Upper lobe of left lung (tissue), 6 donors: ENCODE results near the gene KIAA1549. TPM values are rescaled to one million over a fixed set of nuclear protein-coding genes. Genes with fewer than 3 reads are reported as not detected.
A peak's percentile ranks its signal among the peaks of the same experiment; 100 is the strongest.

ENCODE experiments used
- ATAC-seq, 2 donors: fragments of 200-7000 bp; cut with Tn5 transposase; one replicate each; pipeline ENCODE4 v1.9.1; 2022; ENCODE audit warnings: mild to moderate bottlenecking in 2 of 2, moderate library complexity in 2 of 2; ENCODE audit not compliant: low FRiP score in 2 of 2
- DNase-seq, 2 donors: peaks; one replicate each; pipeline ENCODE4 v3.0.0-alpha.2; 2019 to 2020
- H3K27ac ChIP-seq, 4 donors: fragments of 200-600 bp; sonication (generic); one replicate each; pipeline ENCODE4 v1.5.1; 2016 to 2019
- H3K27me3 ChIP-seq, 4 donors: fragments of 200-600 bp; sonication (generic); one replicate each; pipeline ENCODE4 v1.5.1; 2017 to 2019
- H3K36me3 ChIP-seq, 4 donors: fragments of 200-600 bp; sonication (generic); one replicate each; pipeline ENCODE4 v1.5.1; 2016 to 2019
- H3K4me1 ChIP-seq, 4 donors: fragments of 200-600 bp; sonication (generic); one replicate each; pipeline ENCODE4 v1.5.1; 2018 to 2019
- H3K4me3 ChIP-seq, 4 donors: fragments of 200-600 bp; sonication (generic); one replicate each; pipeline ENCODE4 v1.5.1; 2017 to 2019; ENCODE audit warnings: mild to moderate bottlenecking in 2 of 4, moderate library complexity in 1 of 4
- H3K9me3 ChIP-seq, 4 donors: fragments of 200-600 bp; sonication (generic); one replicate each; pipeline ENCODE4 v1.5.1; 2018 to 2019
- EP300 ChIP-seq, 4 donors: sonication (generic); formaldehyde crosslinking; IDR thresholded peaks; one replicate each; pipeline ENCODE4 v1.5.1; 2017; ENCODE audit warnings: antibody characterized with exemption in 4 of 4, control low read depth in 2 of 4
- POLR2A ChIP-seq, 4 donors: fragments of 450-650 bp; IDR thresholded peaks; one replicate each; pipeline ENCODE4 v1.5.1; 2016 to 2017; ENCODE audit warnings: antibody characterized with exemption in 4 of 4, mild to moderate bottlenecking in 2 of 4
- POLR2AphosphoS5 ChIP-seq, 2 donors: sonication (generic); formaldehyde crosslinking; IDR thresholded peaks; one replicate each; pipeline ENCODE4 v1.5.1; 2017; ENCODE audit warnings: antibody characterized with exemption in 2 of 2
- WGBS, 2 donors: methylation state at CpG; one replicate each; pipeline ENCODE4 v1.1.5; 2017 to 2018; 5-methylcytosine and 5-hydroxymethylcytosine counted together
- total RNA-seq, 6 donors: library from RNA; depleted of rRNA in 4 of 6; stranded (reverse); fragments of >200 nt in 4 of 6; gene quantifications; one replicate each; pipeline versions ENCODE4 v1.1.0 to v1.2.1, GENCODE V29; 2016 to 2021
- TF ChIP-seq, protein P1 (sequence below), 6 experiments: fragments of 450-650 bp in 4 of 6; fragments of 200-600 bp in 2 of 6; sonication (generic) in 2 of 6; IDR thresholded peaks; one replicate each; pipeline ENCODE4 v1.5.1; 2016 to 2019; ENCODE audit warnings: antibody characterized with exemption in 6 of 6
- donor health status: DM: no; HTN: no; CAD: no; lungs with moderate emphysema.
- donor health status: DM: no; HTN: yes; CAD: no; lungs with severe emphysema.

The KIAA1549 gene
- total RNA-seq, 6 donors from 2014 or later: 4.1 to 10.2 (median 5.3) TPM

GRCh38 chr7:138962561-138963270 lies 18.5 kb downstream of the KIAA1549 start:
- Histone ChIP-seq H3K9me3 (no peaks in the 10 kb centered on the region), H3K4me1 (peaks cover 20 to 44% (median 36%) of the 10 kb centered on the region in 4 donors), H3K36me3 (no peaks in the 10 kb centered on the region), H3K4me3 (no peak overlapping the region), H3K27me3 (no peaks in the 10 kb centered on the region), H3K27ac (peak overlapping the region in 2 of 4 donors; percentile 45 to 81)
- ATAC-seq: peak in 1 of 2 donors; percentile 44
- TF ChIP-seq POLR2A (IDR thresholded peaks at IDR 0.05) (no peak), POLR2AphosphoS5 (IDR thresholded peaks at IDR 0.05) (no peak), EP300 (IDR thresholded peaks at IDR 0.05) (no peak)
- TF ChIP-seq, protein P1, sequence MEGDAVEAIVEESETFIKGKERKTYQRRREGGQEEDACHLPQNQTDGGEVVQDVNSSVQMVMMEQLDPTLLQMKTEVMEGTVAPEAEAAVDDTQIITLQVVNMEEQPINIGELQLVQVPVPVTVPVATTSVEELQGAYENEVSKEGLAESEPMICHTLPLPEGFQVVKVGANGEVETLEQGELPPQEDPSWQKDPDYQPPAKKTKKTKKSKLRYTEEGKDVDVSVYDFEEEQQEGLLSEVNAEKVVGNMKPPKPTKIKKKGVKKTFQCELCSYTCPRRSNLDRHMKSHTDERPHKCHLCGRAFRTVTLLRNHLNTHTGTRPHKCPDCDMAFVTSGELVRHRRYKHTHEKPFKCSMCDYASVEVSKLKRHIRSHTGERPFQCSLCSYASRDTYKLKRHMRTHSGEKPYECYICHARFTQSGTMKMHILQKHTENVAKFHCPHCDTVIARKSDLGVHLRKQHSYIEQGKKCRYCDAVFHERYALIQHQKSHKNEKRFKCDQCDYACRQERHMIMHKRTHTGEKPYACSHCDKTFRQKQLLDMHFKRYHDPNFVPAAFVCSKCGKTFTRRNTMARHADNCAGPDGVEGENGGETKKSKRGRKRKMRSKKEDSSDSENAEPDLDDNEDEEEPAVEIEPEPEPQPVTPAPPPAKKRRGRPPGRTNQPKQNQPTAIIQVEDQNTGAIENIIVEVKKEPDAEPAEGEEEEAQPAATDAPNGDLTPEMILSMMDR (IDR thresholded peaks at IDR 0.05): no peak
- WGBS, 2 donors: 72 to 79% methylated on average over 9 to 10 of the region's 10 CpGs
- peak in 1 of 2 donors; percentile 51 for DNase-seq

- H3K36me3 ChIP-seq: no peaks in the 10 kb centered on the region
- H3K9me3 ChIP-seq: no peaks in the 10 kb centered on the region
- H3K4me1 ChIP-seq: peaks cover 20 to 45% (median 38%) of the 10 kb centered on the region in 4 donors
- DNase-seq: peak in 1 of 2 donors; percentile 50
- TF ChIP-seq POLR2A (IDR thresholded peaks at IDR 0.05) (peak in 1 of 4 donors; percentile 19), EP300 (IDR thresholded peaks at IDR 0.05) (peak in 1 of 4 donors; percentile 48), POLR2AphosphoS5 (IDR thresholded peaks at IDR 0.05) (peak in 1 of 2 donors; percentile 12)
- TF ChIP-seq, protein P1 (IDR thresholded peaks at IDR 0.05): no peak
- WGBS, 2 donors: 30 to 49% methylated on average over 8 of the region's 8 CpGs
- ATAC-seq: peak in 1 of 2 donors; percentile 46
- H3K4me3 ChIP-seq: no peak overlapping the region
- no peaks in the 10 kb centered on the region for H3K27me3 ChIP-seq
- peak overlapping the region; percentile 42 to 81 (median 68) for H3K27ac ChIP-seq
Measured at GRCh38 chr7:138961159-138961558, 20.0 kb downstream of the KIAA1549 start.

- WGBS, 2 donors: 59 to 66% methylated on average over 6 of the region's 6 CpGs
- H3K27ac ChIP-seq: peak overlapping the region in 2 of 4 donors; percentile 33 to 72
- ATAC-seq: peak; percentile 28 to 31
Measured at GRCh38 chr7:138958391-138958956, 22.7 kb downstream of the KIAA1549 start.

GRCh38 chr7:138957753-138958390 lies 23.3 kb downstream of the KIAA1549 start:
- peak in 1 of 2 donors; percentile 63 for DNase-seq
- H3K36me3 ChIP-seq: no peaks in the 10 kb centered on the region
- H3K4me1 ChIP-seq: peaks cover 20 to 40% (median 31%) of the 10 kb centered on the region in 4 donors
- ATAC-seq: no peak
- no peaks in the 10 kb centered on the region for H3K9me3 ChIP-seq
- TF ChIP-seq POLR2A (IDR thresholded peaks at IDR 0.05) (no peak), EP300 (IDR thresholded peaks at IDR 0.05) (no peak), POLR2AphosphoS5 (IDR thresholded peaks at IDR 0.05) (no peak)
- TF ChIP-seq, protein P1 (IDR thresholded peaks at IDR 0.05): no peak
- H3K4me3 ChIP-seq: no peak overlapping the region
- H3K27me3 ChIP-seq: no peaks in the 10 kb centered on the region
- peak overlapping the region in 2 of 4 donors; percentile 33 to 72 for H3K27ac ChIP-seq
- 90 to 94% methylated on average over 16 of the region's 16 CpGs for WGBS, 2 donors

More at GRCh38 chr7:138958391-138958956, 22.7 kb downstream of the KIAA1549 start:
- Histone ChIP-seq H3K4me3 (no peak overlapping the region), H3K9me3 (no peaks in the 10 kb centered on the region), H3K36me3 (no peaks in the 10 kb centered on the region), H3K27me3 (no peaks in the 10 kb centered on the region), H3K4me1 (peaks cover 20 to 45% (median 34%) of the 10 kb centered on the region in 4 donors)
- no peak for DNase-seq
- TF ChIP-seq EP300 (IDR thresholded peaks at IDR 0.05): peak in 1 of 4 donors; percentile 62
- TF ChIP-seq, protein P1 (IDR thresholded peaks at IDR 0.05): no peak
